ENCODE results near the gene CDC34.
A peak's percentile ranks its signal among the peaks of the same experiment; 100 is the strongest.

CDC34 gene, protein sequence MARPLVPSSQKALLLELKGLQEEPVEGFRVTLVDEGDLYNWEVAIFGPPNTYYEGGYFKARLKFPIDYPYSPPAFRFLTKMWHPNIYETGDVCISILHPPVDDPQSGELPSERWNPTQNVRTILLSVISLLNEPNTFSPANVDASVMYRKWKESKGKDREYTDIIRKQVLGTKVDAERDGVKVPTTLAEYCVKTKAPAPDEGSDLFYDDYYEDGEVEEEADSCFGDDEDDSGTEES

DNA sequence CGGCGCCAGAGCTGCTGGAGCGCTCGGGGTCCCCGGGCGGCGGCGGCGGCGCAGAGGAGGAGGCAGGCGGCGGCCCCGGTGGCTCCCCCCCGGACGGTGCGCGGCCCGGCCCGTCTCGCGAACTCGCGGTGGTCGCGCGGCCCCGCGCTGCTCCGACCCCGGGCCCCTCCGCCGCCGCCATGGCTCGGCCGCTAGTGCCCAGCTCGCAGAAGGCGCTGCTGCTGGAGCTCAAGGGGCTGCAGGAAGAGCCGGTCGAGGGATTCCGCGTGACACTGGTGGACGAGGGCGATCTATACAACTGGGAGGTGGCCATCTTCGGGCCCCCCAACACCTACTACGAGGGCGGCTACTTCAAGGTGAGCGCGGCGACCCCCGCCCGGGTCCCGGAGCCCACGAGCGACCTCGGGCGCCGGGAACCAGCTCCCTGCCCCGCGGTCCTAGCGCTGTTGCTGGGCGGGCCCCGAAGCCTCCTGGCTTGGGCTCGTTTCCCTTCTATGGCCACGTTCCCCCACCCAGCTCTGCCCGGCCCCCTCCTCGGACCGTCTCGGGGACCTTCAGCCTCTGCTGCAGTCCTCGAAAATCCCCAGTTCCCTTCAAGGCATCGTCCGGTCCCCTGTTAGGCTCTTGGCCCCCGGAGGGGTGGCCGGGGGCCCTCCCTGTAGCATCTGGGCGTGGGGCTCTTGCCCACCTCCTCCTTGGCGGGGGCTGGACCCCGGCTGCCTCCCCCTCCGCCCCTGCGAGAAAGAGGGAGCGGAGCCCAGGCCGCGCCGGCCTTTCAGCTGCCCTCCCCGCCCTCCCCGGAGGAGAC, at the start of gene CDC34:
Gene CDC34, plus strand, starts transcription at position 8 of the 808 bp plus-strand sequence. Its CDS starts 172 bp downstream, at position 180.
- Histone ChIP-seq H3K4me2 (ENCODE audit: insufficient read depth, low read length) (peak within 1 kb of the TSS; percentile 93), H3K4me1 (ENCODE audit: insufficient read depth, low read length) (peaks cover 30% of the 10 kb centered on the region), H3K27me3 (ENCODE audit: insufficient read depth, low read length, poor library complexity) (no peaks in the 10 kb centered on the region), H4K20me1 (ENCODE audit: insufficient read depth, low read length) (peaks cover 45% of the 10 kb centered on the region), H2AFZ (ENCODE audit: low read depth, low read length) (peak within 1 kb of the TSS; percentile 99), H3K4me3 (ENCODE audit: low read depth in 1 of 2, low read length in 2 of 2) (peak within 1 kb of the TSS; percentile 97 to 99), H3K27ac (ENCODE audit: low read length) (peak within 1 kb of the TSS; percentile 78), H3K36me3 (ENCODE audit: insufficient read depth, low read length) (peaks cover 23% of the 10 kb centered on the region), H3K9me3 (ENCODE audit: insufficient read depth, low read length, severe bottlenecking) (no peaks in the 10 kb centered on the region), H3K9ac (ENCODE audit: low read depth, low read length) (peak within 1 kb of the TSS; percentile 95), H3K79me2 (ENCODE audit: insufficient read depth, low read length) (peaks cover 43% of the 10 kb centered on the region)
- TF ChIP-seq, protein P1, sequence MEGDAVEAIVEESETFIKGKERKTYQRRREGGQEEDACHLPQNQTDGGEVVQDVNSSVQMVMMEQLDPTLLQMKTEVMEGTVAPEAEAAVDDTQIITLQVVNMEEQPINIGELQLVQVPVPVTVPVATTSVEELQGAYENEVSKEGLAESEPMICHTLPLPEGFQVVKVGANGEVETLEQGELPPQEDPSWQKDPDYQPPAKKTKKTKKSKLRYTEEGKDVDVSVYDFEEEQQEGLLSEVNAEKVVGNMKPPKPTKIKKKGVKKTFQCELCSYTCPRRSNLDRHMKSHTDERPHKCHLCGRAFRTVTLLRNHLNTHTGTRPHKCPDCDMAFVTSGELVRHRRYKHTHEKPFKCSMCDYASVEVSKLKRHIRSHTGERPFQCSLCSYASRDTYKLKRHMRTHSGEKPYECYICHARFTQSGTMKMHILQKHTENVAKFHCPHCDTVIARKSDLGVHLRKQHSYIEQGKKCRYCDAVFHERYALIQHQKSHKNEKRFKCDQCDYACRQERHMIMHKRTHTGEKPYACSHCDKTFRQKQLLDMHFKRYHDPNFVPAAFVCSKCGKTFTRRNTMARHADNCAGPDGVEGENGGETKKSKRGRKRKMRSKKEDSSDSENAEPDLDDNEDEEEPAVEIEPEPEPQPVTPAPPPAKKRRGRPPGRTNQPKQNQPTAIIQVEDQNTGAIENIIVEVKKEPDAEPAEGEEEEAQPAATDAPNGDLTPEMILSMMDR (IDR thresholded peaks at IDR 0.05; ENCODE audit: borderline replicate concordance, extremely low read depth, low read length, poor library complexity, severe bottlenecking) = no peak
- no peak for TF ChIP-seq EZH2 (IDR thresholded peaks at IDR 0.05; ENCODE audit: borderline replicate concordance, low read depth, low read length, severe bottlenecking)
- DNase-seq = no peak
- ATAC-seq (ENCODE audit: insufficient read depth, low read depth) = no peak; the same call in 2 of the 3 replicates

DNA sequence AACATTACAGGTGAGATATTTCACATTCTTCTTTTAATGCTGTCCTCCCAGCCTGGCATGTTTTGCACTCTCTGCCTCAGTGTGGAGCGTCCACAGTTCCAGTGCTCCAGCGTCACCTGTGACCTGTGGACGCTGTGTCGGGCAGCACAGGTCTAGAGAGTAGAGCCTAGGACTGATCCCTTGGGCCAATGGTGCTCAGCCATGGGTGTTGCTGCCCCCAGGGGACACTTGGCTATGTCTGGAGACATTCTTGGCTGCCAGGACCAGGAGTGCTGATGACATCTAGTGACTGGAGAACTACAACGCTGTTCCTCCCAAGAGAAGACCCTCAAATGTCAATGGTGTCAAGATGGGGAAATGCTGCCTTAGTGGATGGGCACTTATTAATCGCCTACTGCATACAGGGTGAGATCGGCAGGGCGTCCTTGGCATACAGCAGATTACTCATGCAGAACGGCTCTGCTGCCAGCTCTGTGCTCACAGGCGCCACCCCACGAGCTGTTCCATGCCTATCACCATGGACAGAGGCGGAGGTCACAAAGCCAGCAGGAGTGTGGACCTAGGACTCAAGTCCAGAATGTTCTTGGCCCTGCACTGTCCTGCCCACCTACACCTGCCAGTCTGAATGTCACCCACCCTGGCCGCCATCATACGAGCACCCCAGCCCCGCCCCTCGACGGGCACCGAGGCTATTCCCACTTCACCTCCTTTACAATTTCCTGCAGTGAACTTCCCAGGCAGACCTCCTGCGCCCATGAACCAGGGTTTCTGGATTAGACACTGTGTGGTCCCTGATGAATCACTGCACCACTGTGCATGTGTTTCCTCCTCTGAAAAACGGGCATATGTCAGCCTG, 49.1 kb upstream of the CDC34 start:
- DNase-seq (no peak), ATAC-seq (ENCODE audit: insufficient read depth, low read depth) (no peak)
- Histone ChIP-seq H3K27me3 (ENCODE audit: insufficient read depth, low read length, poor library complexity) (no peaks in the 10 kb centered on the region), H2AFZ (ENCODE audit: low read depth, low read length) (no peak overlapping the region), H3K4me3 (ENCODE audit: low read depth in 1 of 2, low read length in 2 of 2) (no peak overlapping the region), H3K9me3 (ENCODE audit: insufficient read depth, low read length, severe bottlenecking) (no peaks in the 10 kb centered on the region), H3K79me2 (ENCODE audit: insufficient read depth, low read length) (no peaks in the 10 kb centered on the region), H3K4me1 (ENCODE audit: insufficient read depth, low read length) (peaks cover 3% of the 10 kb centered on the region; the same call in 1 of the 2 replicates), H4K20me1 (ENCODE audit: insufficient read depth, low read length) (no peaks in the 10 kb centered on the region), H3K27ac (ENCODE audit: low read length) (no peak overlapping the region), H3K36me3 (ENCODE audit: insufficient read depth, low read length) (no peaks in the 10 kb centered on the region), H3K9ac (ENCODE audit: low read depth, low read length) (no peak overlapping the region), H3K4me2 (ENCODE audit: insufficient read depth, low read length) (no peak overlapping the region)
- TF ChIP-seq, protein P1 (IDR thresholded peaks at IDR 0.05; ENCODE audit: borderline replicate concordance, extremely low read depth, low read length, poor library complexity, severe bottlenecking) = no peak
- TF ChIP-seq EZH2 (IDR thresholded peaks at IDR 0.05; ENCODE audit: borderline replicate concordance, low read depth, low read length, severe bottlenecking) = no peak

DNA sequence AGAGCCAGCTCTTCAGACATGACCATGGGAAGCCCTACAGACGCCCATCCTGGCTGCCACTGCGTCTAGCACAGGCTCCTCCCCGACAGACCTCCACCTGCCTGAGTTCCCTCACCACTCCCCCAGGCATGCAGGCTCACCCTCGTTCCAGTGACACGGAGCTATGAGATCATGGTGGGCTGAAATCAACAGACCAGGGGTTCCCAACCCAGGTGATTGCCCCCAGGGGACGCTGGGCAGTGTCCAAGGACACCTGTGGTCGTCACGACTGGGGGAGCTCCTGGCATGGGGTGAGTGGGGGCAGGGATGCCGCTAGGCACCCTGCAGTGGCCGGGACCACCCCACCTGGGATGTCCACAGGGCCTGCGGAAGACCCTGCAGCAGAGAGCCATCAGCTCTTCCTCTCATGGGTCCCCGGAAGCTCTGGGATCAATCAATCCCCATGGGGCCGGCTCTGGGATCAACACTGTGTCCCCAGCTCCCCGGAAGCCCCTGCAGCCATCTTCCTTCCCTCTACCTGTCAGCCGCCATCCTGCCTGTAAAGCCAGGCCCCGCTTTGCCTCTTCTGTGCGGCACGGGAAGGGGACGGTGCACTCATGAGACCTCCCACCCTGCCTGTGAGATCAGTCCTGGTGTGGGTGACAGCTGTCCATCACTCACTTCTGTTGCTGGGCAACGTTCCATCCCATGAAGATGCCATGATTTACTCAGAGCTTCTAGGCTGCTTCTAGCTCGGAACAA, 48.1 kb upstream of the CDC34 start:
- Histone ChIP-seq H2AFZ (ENCODE audit: low read depth, low read length) (no peak overlapping the region), H3K36me3 (ENCODE audit: insufficient read depth, low read length) (no peaks in the 10 kb centered on the region; the same call in 1 of the 2 replicates), H4K20me1 (ENCODE audit: insufficient read depth, low read length) (no peaks in the 10 kb centered on the region), H3K9ac (ENCODE audit: low read depth, low read length) (no peak overlapping the region), H3K79me2 (ENCODE audit: insufficient read depth, low read length) (peaks cover 2% of the 10 kb centered on the region; the same call in 1 of the 2 replicates), H3K27ac (ENCODE audit: low read length) (no peak overlapping the region), H3K27me3 (ENCODE audit: insufficient read depth, low read length, poor library complexity) (no peaks in the 10 kb centered on the region), H3K4me1 (ENCODE audit: insufficient read depth, low read length) (peaks cover 13% of the 10 kb centered on the region), H3K4me3 (ENCODE audit: low read depth in 1 of 2, low read length in 2 of 2) (no peak overlapping the region), H3K9me3 (ENCODE audit: insufficient read depth, low read length, severe bottlenecking) (no peaks in the 10 kb centered on the region), H3K4me2 (ENCODE audit: insufficient read depth, low read length) (no peak overlapping the region)
- TF ChIP-seq EZH2 (IDR thresholded peaks at IDR 0.05; ENCODE audit: borderline replicate concordance, low read depth, low read length, severe bottlenecking) = no peak
- TF ChIP-seq, protein P1 (IDR thresholded peaks at IDR 0.05; ENCODE audit: borderline replicate concordance, extremely low read depth, low read length, poor library complexity, severe bottlenecking) = no peak
- ATAC-seq (ENCODE audit: insufficient read depth, low read depth) (no peak), DNase-seq (no peak)

Data from DND-41 (cell line).